SK-N-MC (cell line): ENCODE results near the gene PLN.

Experiments
- EZH2 ChIP-seq: fragments of 200-600 bp; sonication (generic); IDR thresholded peaks from one replicate; pipeline ENCODE4 v1.6.1; 2017; ENCODE audit warnings: antibody characterized with exemption
- FOXP2 ChIP-seq: optimal IDR thresholded peaks from 2 replicates; pipeline ENCODE3; 2011; ENCODE audit warnings: mild to moderate bottlenecking, moderate library complexity; ENCODE audit not compliant: insufficient read depth; ENCODE audit errors: extremely low read length, control extremely low read depth
- POLR2AphosphoS5 ChIP-seq: IDR thresholded peaks from 2 replicates; pipeline ENCODE4 v1.6.1; 2012; ENCODE audit warnings: mild to moderate bottlenecking, low read depth, low read length, borderline replicate concordance

DNA sequence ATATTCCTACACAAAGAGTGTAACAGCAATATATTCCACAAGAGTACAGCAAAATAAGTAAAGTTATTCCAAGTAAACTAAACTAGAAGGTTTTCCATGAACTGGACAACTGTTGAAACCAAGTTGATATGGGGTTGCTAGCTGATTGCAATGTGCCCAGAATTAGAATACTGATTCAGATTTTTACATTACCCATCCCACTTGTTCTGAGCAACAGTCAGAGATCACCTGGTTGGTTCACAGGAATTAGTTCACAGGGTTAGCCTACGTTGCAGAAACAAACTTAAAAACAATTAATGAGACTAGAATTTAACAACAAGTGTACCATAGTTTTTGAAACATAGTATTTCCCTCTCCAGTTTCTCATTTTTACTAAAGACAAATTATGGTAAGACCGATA lies 54.2 kb downstream of the PLN start:
- TF ChIP-seq EZH2 (no peak), POLR2AphosphoS5 (no peak), FOXP2 (no peak)
